ENCODE data around the gene CYP2W1. TPM values are rescaled to one million over a fixed set of nuclear protein-coding genes. Genes with fewer than 3 reads are reported as not detected.

The CYP2W1 gene
- total RNA-seq, 1 donor from 2014 or later, result not detected

GRCh38 chr7:978049-978346 is 5.0 kb upstream of the CYP2W1 start:
- no peak overlapping the region for H3K4me3 Mint-ChIP-seq (ENCODE audit: unreplicated experiment)
- no peak for DNase-seq (ENCODE audit: extremely low spot score, unreplicated experiment)
- H3K27me3 Mint-ChIP-seq (ENCODE audit: unreplicated experiment), result no peaks in the 10 kb centered on the region
- peaks cover 17% of the 10 kb centered on the region for H3K4me1 Mint-ChIP-seq (ENCODE audit: unreplicated experiment)
- no peaks in the 10 kb centered on the region for H3K36me3 Mint-ChIP-seq (ENCODE audit: unreplicated experiment)
- H3K27ac Mint-ChIP-seq (ENCODE audit: unreplicated experiment), result no peak overlapping the region
- H3K9me3 Mint-ChIP-seq (ENCODE audit: unreplicated experiment), result no peaks in the 10 kb centered on the region
- TF ChIP-seq, protein P1, sequence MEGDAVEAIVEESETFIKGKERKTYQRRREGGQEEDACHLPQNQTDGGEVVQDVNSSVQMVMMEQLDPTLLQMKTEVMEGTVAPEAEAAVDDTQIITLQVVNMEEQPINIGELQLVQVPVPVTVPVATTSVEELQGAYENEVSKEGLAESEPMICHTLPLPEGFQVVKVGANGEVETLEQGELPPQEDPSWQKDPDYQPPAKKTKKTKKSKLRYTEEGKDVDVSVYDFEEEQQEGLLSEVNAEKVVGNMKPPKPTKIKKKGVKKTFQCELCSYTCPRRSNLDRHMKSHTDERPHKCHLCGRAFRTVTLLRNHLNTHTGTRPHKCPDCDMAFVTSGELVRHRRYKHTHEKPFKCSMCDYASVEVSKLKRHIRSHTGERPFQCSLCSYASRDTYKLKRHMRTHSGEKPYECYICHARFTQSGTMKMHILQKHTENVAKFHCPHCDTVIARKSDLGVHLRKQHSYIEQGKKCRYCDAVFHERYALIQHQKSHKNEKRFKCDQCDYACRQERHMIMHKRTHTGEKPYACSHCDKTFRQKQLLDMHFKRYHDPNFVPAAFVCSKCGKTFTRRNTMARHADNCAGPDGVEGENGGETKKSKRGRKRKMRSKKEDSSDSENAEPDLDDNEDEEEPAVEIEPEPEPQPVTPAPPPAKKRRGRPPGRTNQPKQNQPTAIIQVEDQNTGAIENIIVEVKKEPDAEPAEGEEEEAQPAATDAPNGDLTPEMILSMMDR (IDR thresholded peaks at IDR 0.05), result no peak

GRCh38 chr7:978416-979091 is 4.4 kb upstream of the CYP2W1 start:
- Mint-ChIP-seq H3K4me3 (ENCODE audit: unreplicated experiment) (no peak overlapping the region), H3K27me3 (ENCODE audit: unreplicated experiment) (no peaks in the 10 kb centered on the region), H3K9me3 (ENCODE audit: unreplicated experiment) (no peaks in the 10 kb centered on the region), H3K36me3 (ENCODE audit: unreplicated experiment) (no peaks in the 10 kb centered on the region), H3K27ac (ENCODE audit: unreplicated experiment) (no peak overlapping the region), H3K4me1 (ENCODE audit: unreplicated experiment) (peaks cover 12% of the 10 kb centered on the region)
- DNase-seq (ENCODE audit: extremely low spot score, unreplicated experiment), result no peak
- TF ChIP-seq, protein P1 (IDR thresholded peaks at IDR 0.05), result no peak

DNA sequence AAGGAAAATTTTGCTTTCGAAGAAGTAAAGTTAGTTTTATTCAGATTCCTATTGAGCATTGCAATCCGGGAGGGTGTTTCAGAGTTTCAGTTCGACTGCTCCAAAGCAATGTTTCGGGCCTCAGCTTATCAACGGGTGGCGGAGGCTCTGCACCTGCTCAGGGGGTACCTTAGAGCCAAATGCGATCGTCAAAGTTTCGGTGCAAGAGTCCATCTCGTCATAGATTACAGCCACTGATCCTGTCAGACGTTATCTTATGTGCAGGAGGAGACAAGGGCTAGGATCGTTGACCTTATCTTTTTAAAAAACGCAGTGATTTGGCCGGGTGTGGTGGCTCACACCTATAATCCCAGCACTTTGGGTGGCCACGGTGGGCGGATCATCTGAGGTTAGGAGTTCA is 3.8 kb upstream of the CYP2W1 start:
- no peak overlapping the region for H3K27ac Mint-ChIP-seq (ENCODE audit: unreplicated experiment)
- H3K9me3 Mint-ChIP-seq (ENCODE audit: unreplicated experiment), result no peaks in the 10 kb centered on the region
- DNase-seq (ENCODE audit: extremely low spot score, unreplicated experiment), result no peak
- no peak overlapping the region for H3K4me3 Mint-ChIP-seq (ENCODE audit: unreplicated experiment)
- no peaks in the 10 kb centered on the region for H3K36me3 Mint-ChIP-seq (ENCODE audit: unreplicated experiment)
- TF ChIP-seq, protein P1 (IDR thresholded peaks at IDR 0.05), result no peak
- H3K27me3 Mint-ChIP-seq (ENCODE audit: unreplicated experiment), result no peaks in the 10 kb centered on the region
- H3K4me1 Mint-ChIP-seq (ENCODE audit: unreplicated experiment), result peaks cover 8% of the 10 kb centered on the region

GRCh38 chr7:979886-980571 is 3.0 kb upstream of the CYP2W1 start:
- TF ChIP-seq, protein P1 (IDR thresholded peaks at IDR 0.05), result no peak
- no peak overlapping the region for H3K27ac Mint-ChIP-seq (ENCODE audit: unreplicated experiment)
- no peak for DNase-seq (ENCODE audit: extremely low spot score, unreplicated experiment)
- H3K9me3 Mint-ChIP-seq (ENCODE audit: unreplicated experiment), result no peaks in the 10 kb centered on the region
- H3K4me3 Mint-ChIP-seq (ENCODE audit: unreplicated experiment), result no peak overlapping the region
- no peaks in the 10 kb centered on the region for H3K27me3 Mint-ChIP-seq (ENCODE audit: unreplicated experiment)
- H3K36me3 Mint-ChIP-seq (ENCODE audit: unreplicated experiment), result no peaks in the 10 kb centered on the region
- peaks cover 1% of the 10 kb centered on the region for H3K4me1 Mint-ChIP-seq (ENCODE audit: unreplicated experiment)

- no peak for DNase-seq (ENCODE audit: extremely low spot score, unreplicated experiment)
- Mint-ChIP-seq H3K36me3 (ENCODE audit: unreplicated experiment) (no peaks in the 10 kb centered on the region), H3K4me3 (ENCODE audit: unreplicated experiment) (no peak overlapping the region), H3K27ac (ENCODE audit: unreplicated experiment) (no peak overlapping the region), H3K27me3 (ENCODE audit: unreplicated experiment) (no peaks in the 10 kb centered on the region), H3K4me1 (ENCODE audit: unreplicated experiment) (peaks cover 3% of the 10 kb centered on the region), H3K9me3 (ENCODE audit: unreplicated experiment) (no peaks in the 10 kb centered on the region)
- TF ChIP-seq, protein P1 (IDR thresholded peaks at IDR 0.05), result no peak
Observed at GRCh38 chr7:981793-982510, 1.0 kb upstream of the CYP2W1 start.

Data from osteocyte (in vitro differentiated cells).